Uterus (tissue), 4 donors: ENCODE results near the gene C22orf39. TPM values are rescaled to one million over a fixed set of nuclear protein-coding genes. Genes with fewer than 3 reads are reported as not detected.

Experiments used
- DNase-seq, 2 donors: peaks; one replicate each; pipeline ENCODE4 v3.0.0-alpha.2; 2019 to 2020
- H3K27ac ChIP-seq, 2 donors: fragments of 200-600 bp; sonication (generic); 1 replicate in 1 of 2; 2 replicates in 1 of 2; pipeline ENCODE4 v1.5.1; 2016 to 2018
- H3K27me3 ChIP-seq, 2 donors: fragments of 200-600 bp; sonication (generic); one replicate each; pipeline ENCODE4 v1.5.1; 2018 to 2019; ENCODE audit warnings: control low read depth in 1 of 2
- H3K36me3 ChIP-seq, 2 donors: fragments of 200-600 bp; sonication (generic); one replicate each; pipeline ENCODE4 v1.5.1; 2019; ENCODE audit warnings: control low read depth in 1 of 2
- H3K4me1 ChIP-seq, 2 donors: fragments of 200-600 bp; sonication (generic); one replicate each; pipeline ENCODE4 v1.5.1; 2018 to 2019; ENCODE audit warnings: control low read depth in 1 of 2
- H3K4me3 ChIP-seq, 2 donors: fragments of 200-600 bp; sonication (generic); 1 replicate in 1 of 2; 2 replicates in 1 of 2; pipeline ENCODE4 v1.5.1; 2018 to 2019; ENCODE audit warnings: mild to moderate bottlenecking in 1 of 2
- H3K9me3 ChIP-seq, 2 donors: fragments of 200-600 bp; sonication (generic); one replicate each; pipeline ENCODE4 v1.5.1; 2019; ENCODE audit warnings: control low read depth in 1 of 2
- POLR2A ChIP-seq, 2 donors: fragments of 450-650 bp; IDR thresholded peaks; one replicate each; pipeline ENCODE4 v1.6.1; 2016; ENCODE audit warnings: antibody characterized with exemption in 2 of 2, mild to moderate bottlenecking in 1 of 2, moderate library complexity in 1 of 2
- intact Hi-C: fragments of 100-400 bp; cut with DNase I; formaldehyde crosslinking; loops from one replicate; pipeline ENCODE4 v1.15.1; 2023; ENCODE audit warnings: low total_unique reads
- total RNA-seq, 4 donors: library from RNA; depleted of rRNA in 3 of 4; stranded (reverse); fragments of >200 nt in 3 of 4; gene quantifications; one replicate each; pipeline versions ENCODE4 v1.1.0 to v1.2.4, GENCODE V29; 2014 to 2023
- TF ChIP-seq, protein P1 (sequence below), 4 experiments: fragments of 200-600 bp in 2 of 4; fragments of 450-650 bp in 2 of 4; sonication (generic) in 2 of 4; IDR thresholded peaks; one replicate each; pipeline ENCODE4 v1.5.1; 2016 to 2019; ENCODE audit warnings: antibody characterized with exemption in 4 of 4, mild to moderate bottlenecking in 2 of 4, moderate library complexity in 1 of 4
- donor health status: DM: yes; HTN: yes; CAD: no.

Gene C22orf39
- total RNA-seq, 4 donors from 2014 or later = 38.4 to 112 (median 47.8) TPM

DNA sequence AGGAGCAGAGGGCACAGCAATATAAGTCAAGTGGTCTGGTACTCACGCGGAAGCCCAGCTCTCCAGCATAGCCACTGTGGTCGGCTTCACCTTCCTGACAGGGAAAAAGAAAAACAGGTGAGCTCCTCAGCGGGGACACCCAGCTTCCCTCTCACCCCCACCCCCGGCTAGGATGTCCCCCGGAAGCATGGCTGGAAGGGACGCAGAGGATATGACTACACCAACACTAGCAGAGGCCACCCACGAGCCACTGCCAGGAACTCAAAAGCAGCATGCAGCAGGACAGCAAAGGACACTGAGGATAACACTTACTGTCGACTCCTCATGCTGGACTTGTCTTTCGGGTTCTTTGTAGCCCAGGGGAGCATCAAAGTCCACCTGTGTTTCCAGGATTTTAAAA is 9.0 kb upstream of the C22orf39 start:
- Histone ChIP-seq H3K27me3 (no peaks in the 10 kb centered on the region), H3K9me3 (no peaks in the 10 kb centered on the region), H3K4me1 (no peaks in the 10 kb centered on the region), H3K27ac (no peak overlapping the region), H3K36me3 (no peaks in the 10 kb centered on the region), H3K4me3 (no peak overlapping the region)
- DNase-seq = no peak
- intact Hi-C loops = no loop called here
- TF ChIP-seq POLR2A (IDR thresholded peaks at IDR 0.05) = no peak
- TF ChIP-seq, protein P1, sequence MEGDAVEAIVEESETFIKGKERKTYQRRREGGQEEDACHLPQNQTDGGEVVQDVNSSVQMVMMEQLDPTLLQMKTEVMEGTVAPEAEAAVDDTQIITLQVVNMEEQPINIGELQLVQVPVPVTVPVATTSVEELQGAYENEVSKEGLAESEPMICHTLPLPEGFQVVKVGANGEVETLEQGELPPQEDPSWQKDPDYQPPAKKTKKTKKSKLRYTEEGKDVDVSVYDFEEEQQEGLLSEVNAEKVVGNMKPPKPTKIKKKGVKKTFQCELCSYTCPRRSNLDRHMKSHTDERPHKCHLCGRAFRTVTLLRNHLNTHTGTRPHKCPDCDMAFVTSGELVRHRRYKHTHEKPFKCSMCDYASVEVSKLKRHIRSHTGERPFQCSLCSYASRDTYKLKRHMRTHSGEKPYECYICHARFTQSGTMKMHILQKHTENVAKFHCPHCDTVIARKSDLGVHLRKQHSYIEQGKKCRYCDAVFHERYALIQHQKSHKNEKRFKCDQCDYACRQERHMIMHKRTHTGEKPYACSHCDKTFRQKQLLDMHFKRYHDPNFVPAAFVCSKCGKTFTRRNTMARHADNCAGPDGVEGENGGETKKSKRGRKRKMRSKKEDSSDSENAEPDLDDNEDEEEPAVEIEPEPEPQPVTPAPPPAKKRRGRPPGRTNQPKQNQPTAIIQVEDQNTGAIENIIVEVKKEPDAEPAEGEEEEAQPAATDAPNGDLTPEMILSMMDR (IDR thresholded peaks at IDR 0.05) = no peak

DNA sequence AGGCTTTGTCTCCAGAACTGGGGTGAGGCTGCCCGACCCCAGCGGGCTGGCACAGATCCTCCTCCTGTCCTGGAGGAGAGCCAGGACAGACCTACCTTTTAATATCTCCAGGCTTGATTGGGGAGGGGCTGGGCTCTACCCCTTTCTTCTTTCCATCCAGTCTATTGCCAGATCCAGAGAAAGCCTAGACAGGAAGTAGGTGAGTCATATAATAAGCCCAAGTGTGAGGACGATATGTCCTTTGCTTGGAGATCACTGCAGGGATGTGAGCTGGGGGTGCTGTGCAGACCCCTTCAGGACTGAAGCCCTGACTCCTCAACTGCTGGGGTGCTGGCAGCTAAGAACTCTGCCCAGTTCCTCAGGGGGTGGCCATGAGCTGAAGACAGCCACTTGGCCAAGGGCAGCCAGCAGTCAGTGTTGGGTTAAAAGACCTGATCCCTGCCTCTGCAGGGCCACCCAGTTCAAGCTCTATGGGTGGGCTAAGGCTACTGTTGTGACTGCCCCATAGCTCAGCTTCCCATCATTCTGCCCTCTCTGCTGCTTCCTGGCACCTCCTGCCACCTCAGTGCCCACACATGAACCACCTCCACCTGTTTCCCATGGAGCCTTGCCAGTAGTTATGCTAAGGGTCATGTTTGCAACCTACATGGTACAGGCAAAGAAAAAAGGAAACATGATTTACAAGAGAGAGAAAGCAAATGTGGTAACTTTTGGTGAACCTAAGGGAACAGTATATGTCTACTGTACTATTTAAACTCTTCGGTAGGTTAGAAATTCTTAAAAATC is 8.3 kb upstream of the C22orf39 start:
- Histone ChIP-seq H3K9me3 (no peaks in the 10 kb centered on the region), H3K27me3 (no peaks in the 10 kb centered on the region), H3K27ac (no peak overlapping the region), H3K4me1 (no peaks in the 10 kb centered on the region), H3K36me3 (no peaks in the 10 kb centered on the region), H3K4me3 (no peak overlapping the region)
- DNase-seq = no peak
- intact Hi-C loops = no loop called here
- TF ChIP-seq, protein P1 (IDR thresholded peaks at IDR 0.05) = no peak
- TF ChIP-seq POLR2A (IDR thresholded peaks at IDR 0.05) = no peak

DNA sequence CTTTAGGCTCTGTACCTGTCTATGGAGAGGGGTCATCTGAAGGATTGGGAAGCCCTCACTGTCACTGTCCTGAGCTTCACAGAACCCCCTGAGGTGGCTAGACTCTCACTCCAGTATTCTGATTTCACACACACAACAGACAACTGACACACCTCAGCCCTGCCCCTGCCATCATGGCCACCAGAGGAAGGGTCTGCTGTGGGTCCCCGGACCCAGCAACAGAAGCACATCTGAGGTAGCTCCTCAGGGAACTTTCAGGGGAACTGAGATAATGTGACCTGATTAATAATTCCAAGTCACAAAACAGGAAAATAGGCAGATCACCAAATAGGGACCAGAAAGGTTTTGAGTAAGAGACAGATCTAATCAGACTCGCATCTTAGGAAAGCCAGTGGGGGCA is 7.5 kb upstream of the C22orf39 start:
- Histone ChIP-seq H3K4me1 (no peaks in the 10 kb centered on the region), H3K9me3 (no peaks in the 10 kb centered on the region), H3K27me3 (no peaks in the 10 kb centered on the region), H3K27ac (no peak overlapping the region), H3K4me3 (no peak overlapping the region), H3K36me3 (no peaks in the 10 kb centered on the region)
- intact Hi-C loops = no loop called here
- DNase-seq = no peak
- no peak for TF ChIP-seq POLR2A (IDR thresholded peaks at IDR 0.05)
- TF ChIP-seq, protein P1 (IDR thresholded peaks at IDR 0.05) = no peak

DNA sequence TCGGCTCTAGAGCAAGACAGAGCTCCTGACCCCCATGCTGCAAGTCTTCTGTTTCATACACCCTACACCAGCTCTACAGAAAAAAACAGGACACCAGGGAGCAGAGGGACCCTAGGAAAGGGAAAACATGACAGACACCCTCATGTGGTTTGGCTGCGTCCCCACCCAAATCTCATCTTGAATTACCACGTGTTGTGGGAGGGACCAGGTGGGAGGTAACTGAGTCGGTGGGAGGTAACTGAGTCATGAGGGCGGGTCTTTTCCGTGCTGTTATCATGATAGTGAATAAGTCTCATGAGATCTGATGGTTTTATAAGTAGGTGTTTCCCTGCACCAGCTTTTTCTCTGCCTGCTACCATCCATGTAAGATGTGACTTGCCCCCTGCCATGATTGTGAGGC is 6.6 kb upstream of the C22orf39 start:
- intact Hi-C loops = no loop called here

DNA sequence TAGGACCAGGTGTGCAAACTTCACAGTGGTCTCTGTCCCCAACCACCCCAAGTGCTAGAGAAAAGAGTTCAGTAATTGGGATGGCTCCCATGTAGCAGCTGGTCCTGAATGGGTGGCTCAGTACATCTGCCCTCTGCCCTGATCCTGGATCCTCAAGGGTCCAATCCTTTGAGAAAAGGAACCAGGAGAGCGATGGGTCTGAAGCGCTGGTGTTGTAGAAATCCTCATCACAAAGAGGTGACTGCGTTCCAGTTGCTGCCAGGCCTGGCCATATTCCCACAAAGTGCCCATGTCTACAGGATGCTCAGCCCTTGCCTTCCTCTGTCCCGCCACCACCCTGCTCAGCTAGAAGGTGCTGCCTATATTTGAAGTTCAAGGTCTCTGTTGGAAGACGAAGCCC is 6.2 kb upstream of the C22orf39 start:
- no peak for TF ChIP-seq POLR2A (IDR thresholded peaks at IDR 0.05)
- TF ChIP-seq, protein P1 (IDR thresholded peaks at IDR 0.05) = no peak
- no peaks in the 10 kb centered on the region for H3K4me1 ChIP-seq
- no peaks in the 10 kb centered on the region for H3K36me3 ChIP-seq
- no peak for DNase-seq
- no peak overlapping the region for H3K27ac ChIP-seq
- intact Hi-C loops = no loop called here
- no peaks in the 10 kb centered on the region for H3K9me3 ChIP-seq
- H3K4me3 ChIP-seq = no peak overlapping the region
- no peaks in the 10 kb centered on the region for H3K27me3 ChIP-seq

More for the DNA sequence above, 6.6 kb upstream of the C22orf39 start:
- TF ChIP-seq, protein P1 (IDR thresholded peaks at IDR 0.05) = no peak
- no peak for TF ChIP-seq POLR2A (IDR thresholded peaks at IDR 0.05)
- Histone ChIP-seq H3K9me3 (no peaks in the 10 kb centered on the region), H3K36me3 (no peaks in the 10 kb centered on the region), H3K4me3 (no peak overlapping the region), H3K4me1 (no peaks in the 10 kb centered on the region), H3K27ac (no peak overlapping the region), H3K27me3 (no peaks in the 10 kb centered on the region)
- no peak for DNase-seq
